Glomerular endothelial cell (primary cell): ENCODE measurements around the gene C1orf185. TPM values are rescaled to one million over a fixed set of nuclear protein-coding genes. Genes with fewer than 3 reads are reported as not detected.

Source experiments
- total RNA-seq: library from RNA; depleted of rRNA; stranded (reverse); fragments of >200 nt; gene quantifications from 2 replicates; pipeline ENCODE4 v1.2.3, GENCODE V29; 2015

C1orf185 gene
- total RNA-seq, 1 donor from 2014 or later = not detected

Other genes with a start within 250 kb of the C1orf185 start
- gene FAF1, start 142.0 kb upstream of the C1orf185 start, total RNA-seq = 28.3 and 42.9 TPM in 2 replicates
- gene CDKN2C, start 132.0 kb upstream of the C1orf185 start, total RNA-seq = 1.0 and 3.3 TPM in 2 replicates
- gene RNF11, start 134.0 kb downstream of the C1orf185 start, total RNA-seq = 77.6 and 100 TPM in 2 replicates
- gene TTC39A, start 228.3 kb downstream of the C1orf185 start, total RNA-seq = 2.6 and 7.2 TPM in 2 replicates